GM18505 (cell line): Measurements from ENCODE around the gene DRD4.

Experiments used
- ATAC-seq: cut with Tn5 transposase; IDR thresholded peaks from one replicate; pipeline ENCODE4 v1.9.1; 2021; ENCODE audit not compliant: unreplicated experiment
- POLR2A ChIP-seq: IDR thresholded peaks from 4 replicates; pipeline ENCODE4 v1.6.1; 2011; ENCODE audit warnings: borderline replicate concordance; ENCODE audit not compliant: insufficient read depth, insufficient read length; ENCODE audit errors: extremely low read depth

DRD4 gene

DNA sequence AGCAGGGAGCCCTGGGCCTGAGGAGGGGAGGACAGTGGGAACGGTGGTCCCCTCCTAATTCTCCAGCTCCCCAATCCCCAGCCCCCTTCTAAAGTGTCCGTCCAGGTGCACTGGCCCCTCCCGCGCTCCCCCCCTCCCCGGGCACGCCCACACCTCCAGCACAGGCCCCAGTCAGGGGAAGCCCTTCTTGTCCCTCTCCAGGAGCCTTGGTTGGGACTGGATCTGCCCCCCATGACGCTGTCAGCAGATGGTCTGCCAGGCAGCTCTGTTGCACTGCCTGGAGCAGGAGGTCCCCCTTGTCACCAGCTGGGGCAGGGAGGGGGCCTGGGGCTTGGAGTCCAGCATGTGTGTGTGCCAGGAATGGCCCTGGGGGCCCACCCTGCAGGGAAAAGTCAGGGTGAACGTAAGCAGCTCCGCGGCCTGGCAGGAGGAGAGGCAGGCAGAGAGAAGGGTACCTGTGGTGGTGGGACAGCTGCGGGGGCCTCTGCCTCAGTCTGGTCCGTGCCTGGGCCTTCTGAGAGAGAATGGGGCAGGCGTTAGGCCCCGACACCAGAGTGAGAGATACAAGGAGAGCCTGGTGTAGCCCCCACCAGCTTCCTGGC is 22.9 kb upstream of the DRD4 start:
- no peak for ATAC-seq

GRCh38 chr11:614623-615503 is 22.2 kb upstream of the DRD4 start:
- peak; percentile 1 for ATAC-seq
- no peak for TF ChIP-seq POLR2A

More for the DNA sequence above, 22.9 kb upstream of the DRD4 start:
- TF ChIP-seq POLR2A, result no peak

- peak; percentile 76 for ATAC-seq
- TF ChIP-seq POLR2A, result peak; percentile 97
These were observed 21.4 kb upstream of the DRD4 start, which contains the start of gene IRF7 for GRCh38 chr11:615504-616319. TSS of gene IRF7 (minus strand) at chr11:615950. CDS start at chr11:615364, 586 bp downstream.

DNA sequence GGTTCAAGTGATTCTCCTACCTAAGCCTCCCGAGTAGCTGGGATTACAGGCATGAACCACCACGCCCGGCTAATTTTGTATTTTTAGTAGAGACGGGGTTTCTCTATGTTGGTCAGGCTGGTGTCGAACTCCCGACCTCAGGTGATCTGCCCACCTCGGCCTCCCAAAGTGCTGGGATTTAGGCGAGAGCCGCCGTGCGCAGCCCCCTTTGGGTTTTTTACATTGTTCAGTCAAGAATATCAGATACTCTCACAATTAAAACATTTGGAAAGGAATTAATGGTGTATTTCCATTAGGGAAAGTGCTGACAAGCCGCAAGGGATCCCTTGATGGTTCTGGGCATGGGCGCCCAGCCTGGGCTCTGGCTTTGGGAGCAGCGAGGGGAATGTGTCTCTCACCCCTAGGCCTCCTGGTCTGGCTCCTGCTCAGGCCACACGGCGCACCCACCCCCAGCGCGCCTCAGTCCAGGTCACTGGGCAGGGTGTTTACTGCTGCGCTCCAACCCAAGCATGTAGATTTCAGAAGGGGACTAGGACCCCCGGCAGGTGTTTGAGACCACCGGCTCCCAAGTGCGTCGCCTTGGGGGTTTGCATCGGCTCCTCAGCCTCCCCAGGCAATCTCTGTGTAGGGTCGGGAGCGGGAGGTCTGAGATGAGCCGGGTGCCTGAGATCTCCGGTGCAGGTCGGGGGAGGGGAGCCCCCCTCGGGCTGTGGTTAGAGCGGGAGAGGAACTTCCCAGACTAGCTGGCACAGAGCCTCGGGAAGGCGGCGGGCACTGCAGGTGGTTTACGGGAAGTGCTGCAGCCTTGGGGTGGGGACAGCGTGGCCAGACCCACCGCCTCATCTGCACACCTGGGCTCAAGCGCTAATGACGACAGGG is 20.5 kb upstream of the DRD4 start:
- no peak for ATAC-seq
- TF ChIP-seq POLR2A, result no peak

- no peak for ATAC-seq
- TF ChIP-seq POLR2A, result no peak
These were observed 19.7 kb upstream of the DRD4 start for GRCh38 chr11:617199-617911.

DNA sequence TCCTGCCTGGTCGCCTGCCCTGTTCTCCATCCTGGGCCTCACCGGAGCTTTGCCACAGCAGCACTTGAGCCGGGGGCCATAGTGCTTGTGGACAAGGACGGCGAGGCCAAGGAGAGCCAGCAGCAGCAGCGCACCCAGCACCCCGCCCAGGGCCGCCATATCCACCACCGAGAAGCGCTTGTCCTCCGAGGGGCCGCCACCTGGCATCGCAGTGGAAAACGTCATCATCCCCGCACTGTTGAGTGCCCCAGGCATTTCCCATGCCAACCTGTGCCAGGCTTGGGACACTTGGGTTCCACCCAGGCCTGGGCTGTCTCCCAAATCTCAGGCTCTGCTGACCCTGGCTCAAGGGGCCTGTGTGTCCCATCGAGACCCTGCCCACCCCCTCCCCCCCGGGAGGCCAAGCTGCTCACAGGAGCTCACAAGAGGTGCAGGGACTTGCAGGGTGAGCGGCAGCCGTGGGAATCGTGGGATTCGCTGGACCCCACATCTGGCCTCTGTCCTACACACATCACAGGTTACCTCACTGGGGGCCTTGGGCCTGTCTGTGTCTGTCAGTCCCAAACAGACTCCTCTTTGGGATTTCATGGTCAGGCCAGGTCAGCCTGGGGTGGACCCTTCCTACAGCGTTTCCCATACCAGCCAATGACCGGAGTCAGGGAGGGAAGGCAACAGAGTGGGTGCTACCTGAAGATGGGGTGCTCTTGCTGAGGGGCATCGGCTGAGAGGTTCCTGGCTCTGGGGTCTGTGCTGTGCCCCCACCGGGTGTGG is 19.0 kb upstream of the DRD4 start:
- no peak for TF ChIP-seq POLR2A
- no peak for ATAC-seq

GRCh38 chr11:618856-619627 is 18.0 kb upstream of the DRD4 start:
- no peak for TF ChIP-seq POLR2A
- ATAC-seq, result no peak

- no peak for ATAC-seq
- no peak for TF ChIP-seq POLR2A
These were observed 17.4 kb upstream of the DRD4 start for GRCh38 chr11:619628-620050.

DNA sequence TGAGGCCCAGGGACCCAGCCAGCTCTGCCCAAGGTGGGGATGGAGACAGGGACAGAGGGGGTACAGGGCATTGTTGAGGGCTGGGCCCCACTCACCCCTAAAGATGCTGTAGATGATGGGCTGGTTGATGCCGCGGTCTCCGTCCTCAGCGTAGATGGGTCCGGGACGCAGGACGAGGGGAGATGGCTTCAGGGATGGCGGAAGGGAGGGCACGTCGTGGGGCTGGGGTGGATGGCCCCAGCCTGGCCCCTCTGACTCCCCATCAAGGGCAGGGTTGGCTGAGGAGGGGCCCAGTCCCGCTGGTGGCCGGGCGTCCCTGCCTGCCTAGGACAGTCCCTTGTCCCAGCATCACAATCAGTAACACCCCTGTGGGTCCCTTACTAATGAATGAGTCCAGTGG is 16.9 kb upstream of the DRD4 start:
- no peak for TF ChIP-seq POLR2A
- ATAC-seq, result no peak

- no peak for ATAC-seq
These were observed 15.9 kb upstream of the DRD4 start for GRCh38 chr11:620935-621814.

GRCh38 chr11:621838-622237 is 15.2 kb upstream of the DRD4 start:
- ATAC-seq, result no peak
- TF ChIP-seq POLR2A, result no peak

More at GRCh38 chr11:620935-621814, 15.9 kb upstream of the DRD4 start:
- no peak for TF ChIP-seq POLR2A
